Fibroblast of skin of left biceps (primary cell): Measurements from ENCODE around the gene UNC45B.
"Not testable (repeated sequence)": the region's sequence is repeated elsewhere in the genome, so short reads cannot be mapped to it uniquely, and the experiment has no call there.

Source experiments
- DNase-seq, 2 experiments: peaks; one replicate each; pipeline ENCODE4 v3.0.0-alpha.2; 2013; ENCODE audit warnings: low read depth in 2 of 2

The UNC45B gene

GRCh38 chr17:35217107-35217506 is 69.5 kb downstream of the UNC45B start:
- no peak for DNase-seq

- no peak for DNase-seq
These were observed 71.3 kb downstream of the UNC45B start for GRCh38 chr17:35218915-35219314.

- DNase-seq: no peak
These were observed 74.8 kb downstream of the UNC45B start for GRCh38 chr17:35222452-35222851.

- no peak for DNase-seq
These were observed 76.8 kb downstream of the UNC45B start for GRCh38 chr17:35224436-35224835.

- DNase-seq: no peak
These were observed 79.9 kb downstream of the UNC45B start for GRCh38 chr17:35227546-35227945.

GRCh38 chr17:35229638-35230037 is 82.0 kb downstream of the UNC45B start:
- DNase-seq: no peak

- not testable (repeated sequence) for DNase-seq
These were observed 86.7 kb downstream of the UNC45B start for GRCh38 chr17:35234315-35234714.

- no peak for DNase-seq
These were observed 87.7 kb downstream of the UNC45B start for GRCh38 chr17:35235289-35235688.

GRCh38 chr17:35235917-35236316 is 88.3 kb downstream of the UNC45B start:
- no peak for DNase-seq

GRCh38 chr17:35236821-35237220 is 89.2 kb downstream of the UNC45B start:
- no peak for DNase-seq

GRCh38 chr17:35238821-35239220 is 91.2 kb downstream of the UNC45B start:
- no peak for DNase-seq
